Measurements from ENCODE around the gene ZNF578. TPM values are rescaled to one million over a fixed set of nuclear protein-coding genes. Genes with fewer than 3 reads are reported as not detected.

ZNF578 gene
- total and polyA plus RNA-seq, 2 of the 8 experiments (the other 6 are each of a cell fraction or from before 2014, with no cell fraction given), result 1.6 to 4.2 TPM

- TF ChIP-seq ASH2L (IDR thresholded peaks at IDR 0.05; ENCODE audit: low read length) (no peak), CBX5 (IDR thresholded peaks at IDR 0.05; ENCODE audit: low read depth, low read length) (no peak), NANOG (IDR thresholded peaks at IDR 0.05; ENCODE audit: insufficient read depth, low read depth, low read length, poor library complexity, severe bottlenecking) (no peak), CHD7 (IDR thresholded peaks at IDR 0.05; ENCODE audit: insufficient replicate concordance, low read length) (no peak), YY1 (IDR thresholded peaks at IDR 0.05; ENCODE audit: low read depth, low read length) (no peak)
Measured at GRCh38 chr19:52527134-52527955, 74.0 kb downstream of the ZNF578 start, which contains the start of gene ZNF808 (continued).

Measured in H1 (cell line).